Trophoblast cell (in vitro differentiated cells and primary cell): ENCODE results near the gene GJB4.

Source experiments
- DNase-seq, 2 donors: peaks; one replicate each; pipeline ENCODE4 v3.0.0-alpha.2; 2016
- H2AFZ ChIP-seq: 2 replicates; pipeline ENCODE4 v1.6.1; 2013; ENCODE audit warnings: low read length, moderate library complexity, mild to moderate bottlenecking; ENCODE audit not compliant: insufficient read depth, poor library complexity
- H2AK5ac ChIP-seq: 2 replicates; pipeline ENCODE4 v1.6.1; 2013; ENCODE audit warnings: mild to moderate bottlenecking, low read length
- H2BK120ac ChIP-seq: 2 replicates; pipeline ENCODE4 v1.6.1; 2013; ENCODE audit warnings: low read length, mild to moderate bottlenecking, moderate library complexity; ENCODE audit not compliant: insufficient read depth, poor library complexity
- H2BK12ac ChIP-seq: 2 replicates; pipeline ENCODE4 v1.6.1; 2013; ENCODE audit warnings: mild to moderate bottlenecking, low read length, moderate library complexity
- H2BK5ac ChIP-seq: 2 replicates; pipeline ENCODE4 v1.6.1; 2013; ENCODE audit warnings: low read length, low read depth, moderate library complexity, mild to moderate bottlenecking; ENCODE audit not compliant: poor library complexity
- H3K14ac ChIP-seq: 2 replicates; pipeline ENCODE4 v1.6.1; 2013; ENCODE audit warnings: mild to moderate bottlenecking, low read length
- H3K18ac ChIP-seq: 2 replicates; pipeline ENCODE4 v1.6.1; 2013; ENCODE audit warnings: mild to moderate bottlenecking, low read length
- H3K23ac ChIP-seq: 2 replicates; pipeline ENCODE4 v1.6.1; 2013; ENCODE audit warnings: low read length
- H3K27ac ChIP-seq: 2 replicates; pipeline ENCODE4 v1.5.1; 2013; ENCODE audit warnings: low read depth, mild to moderate bottlenecking, inconsistent platforms, low read length, moderate library complexity
- H3K27me3 ChIP-seq: 2 replicates; pipeline ENCODE4 v1.6.1; 2013; ENCODE audit warnings: inconsistent platforms, mild to moderate bottlenecking, low read length, moderate library complexity; ENCODE audit not compliant: insufficient read depth
- H3K36me3 ChIP-seq, 2 experiments: 1 replicate in 1 of 2; 2 replicates in 1 of 2; pipeline ENCODE4 v1.6.1; 2013; ENCODE audit warnings: low read length in 2 of 2, mild to moderate bottlenecking in 2 of 2, moderate library complexity in 1 of 2; ENCODE audit not compliant: insufficient read depth in 2 of 2, control insufficient read depth in 1 of 2
- H3K4ac ChIP-seq: 2 replicates; pipeline ENCODE4 v1.6.1; 2013; ENCODE audit warnings: low read depth, mild to moderate bottlenecking, low read length, moderate library complexity
- H3K4me1 ChIP-seq, 2 experiments: 1 replicate in 1 of 2; 2 replicates in 1 of 2; pipeline ENCODE4 v1.6.1; 2013; ENCODE audit warnings: low read length in 2 of 2, mild to moderate bottlenecking in 2 of 2, moderate library complexity in 1 of 2; ENCODE audit not compliant: insufficient read depth in 2 of 2, control insufficient read depth in 1 of 2
- H3K4me2 ChIP-seq: 2 replicates; pipeline ENCODE4 v1.6.1; 2013; ENCODE audit warnings: inconsistent platforms, mild to moderate bottlenecking, low read length, moderate library complexity
- H3K4me3 ChIP-seq: 2 replicates; pipeline ENCODE4 v1.5.1; 2013; ENCODE audit warnings: mild to moderate bottlenecking, low read depth, low read length, inconsistent platforms
- H3K79me1 ChIP-seq: one replicate; pipeline ENCODE4 v1.6.1; 2013; ENCODE audit warnings: low read length
- H3K79me2 ChIP-seq: 2 replicates; pipeline ENCODE4 v1.6.1; 2013; ENCODE audit warnings: low read length, mild to moderate bottlenecking; ENCODE audit not compliant: control insufficient read depth, insufficient read depth, poor library complexity
- H3K9ac ChIP-seq: 2 replicates; pipeline ENCODE4 v1.6.1; 2013; ENCODE audit warnings: mild to moderate bottlenecking, low read length
- H3K9me3 ChIP-seq: 2 replicates; pipeline ENCODE4 v1.6.1; 2013; ENCODE audit warnings: low read depth, mild to moderate bottlenecking, control low read depth, inconsistent platforms, low read length; ENCODE audit not compliant: insufficient read depth
- H4K12ac ChIP-seq: 2 replicates; pipeline ENCODE4 v1.6.1; 2013; ENCODE audit warnings: low read depth, mild to moderate bottlenecking, low read length, moderate library complexity
- H4K8ac ChIP-seq: 2 replicates; pipeline ENCODE4 v1.6.1; 2013; ENCODE audit warnings: low read depth, mild to moderate bottlenecking, low read length, moderate library complexity
- H4K91ac ChIP-seq: one replicate; pipeline ENCODE4 v1.6.1; 2013; ENCODE audit warnings: low read depth, mild to moderate bottlenecking, low read length, moderate library complexity
- WGBS: extraction: QIAGEN DNeasy Blood & Tissue Kit; methylation state at CpG from one replicate; pipeline ENCODE4 v1.1.7; 2013; ENCODE audit warnings: missing lambda C conversion rate; ENCODE audit not compliant: insufficient read length, insufficient coverage; ENCODE audit errors: extremely low coverage; 5-methylcytosine and 5-hydroxymethylcytosine counted together

GJB4 gene

GRCh38 chr1:34757386-34757785 lies 2.2 kb upstream of the GJB4 start:
- DNase-seq = no peak
- Histone ChIP-seq H2BK120ac (no peak overlapping the region), H2BK5ac (no peak overlapping the region), H3K4ac (no peak overlapping the region), H3K27ac (no peak overlapping the region), H3K9me3 (peaks cover 10% of the 10 kb centered on the region), H2AK5ac (no peak overlapping the region), H4K12ac (no peak overlapping the region), H4K91ac (no peak overlapping the region), H3K14ac (no peak overlapping the region), H3K4me1 (peaks cover 0 to 3% of the 10 kb centered on the region in 2 experiments), H4K8ac (no peak overlapping the region), H3K4me2 (no peak overlapping the region), H3K27me3 (no peaks in the 10 kb centered on the region), H3K36me3 (no peaks in the 10 kb centered on the region), H3K79me1 (no peaks in the 10 kb centered on the region), H3K79me2 (no peaks in the 10 kb centered on the region), H3K9ac (no peak overlapping the region), H3K4me3 (no peak overlapping the region), H2BK12ac (no peak overlapping the region), H2AFZ (no peak overlapping the region), H3K23ac (no peak overlapping the region), H3K18ac (no peak overlapping the region)
- WGBS = no CpG with 5 or more reads among the region's 21 CpGs

GRCh38 chr1:34758751-34759150 lies 789 bp upstream of the GJB4 start:
- Histone ChIP-seq H3K4me1 (peaks cover 10 to 12% of the 10 kb centered on the region in 2 experiments), H3K4me3 (no peak overlapping the region), H3K4me2 (no peak overlapping the region), H2BK12ac (no peak overlapping the region), H3K9me3 (peaks cover 10% of the 10 kb centered on the region), H2AK5ac (no peak overlapping the region), H3K23ac (no peak overlapping the region), H3K36me3 (no peaks in the 10 kb centered on the region), H4K12ac (no peak overlapping the region), H2AFZ (no peak overlapping the region), H3K14ac (no peak overlapping the region), H2BK5ac (no peak overlapping the region), H3K27ac (no peak overlapping the region), H3K79me2 (no peaks in the 10 kb centered on the region), H4K8ac (no peak overlapping the region), H3K9ac (no peak overlapping the region), H4K91ac (no peak overlapping the region), H3K4ac (no peak overlapping the region), H2BK120ac (no peak overlapping the region), H3K27me3 (no peaks in the 10 kb centered on the region), H3K79me1 (peaks cover 2% of the 10 kb centered on the region), H3K18ac (no peak overlapping the region)
- no peak for DNase-seq
- no CpG with 5 or more reads among the region's 4 CpGs for WGBS

DNA sequence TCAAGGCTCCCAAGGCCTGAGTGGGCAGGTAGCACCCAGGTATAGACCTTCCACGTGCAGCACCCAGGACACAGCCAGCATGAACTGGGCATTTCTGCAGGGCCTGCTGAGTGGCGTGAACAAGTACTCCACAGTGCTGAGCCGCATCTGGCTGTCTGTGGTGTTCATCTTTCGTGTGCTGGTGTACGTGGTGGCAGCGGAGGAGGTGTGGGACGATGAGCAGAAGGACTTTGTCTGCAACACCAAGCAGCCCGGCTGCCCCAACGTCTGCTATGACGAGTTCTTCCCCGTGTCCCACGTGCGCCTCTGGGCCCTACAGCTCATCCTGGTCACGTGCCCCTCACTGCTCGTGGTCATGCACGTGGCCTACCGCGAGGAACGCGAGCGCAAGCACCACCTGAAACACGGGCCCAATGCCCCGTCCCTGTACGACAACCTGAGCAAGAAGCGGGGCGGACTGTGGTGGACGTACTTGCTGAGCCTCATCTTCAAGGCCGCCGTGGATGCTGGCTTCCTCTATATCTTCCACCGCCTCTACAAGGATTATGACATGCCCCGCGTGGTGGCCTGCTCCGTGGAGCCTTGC lies 1.7 kb downstream of the GJB4 start:
- no peak overlapping the region for H3K23ac ChIP-seq
- H3K4me2 ChIP-seq = no peak overlapping the region
- no peak overlapping the region for H4K91ac ChIP-seq
- no peaks in the 10 kb centered on the region for H3K36me3 ChIP-seq
- no peaks in the 10 kb centered on the region for H3K27me3 ChIP-seq
- H3K4ac ChIP-seq = no peak overlapping the region
- no peak overlapping the region for H2BK12ac ChIP-seq
- H3K9ac ChIP-seq = no peak overlapping the region
- no peak overlapping the region for H3K4me3 ChIP-seq
- H3K18ac ChIP-seq = no peak overlapping the region
- H3K79me1 ChIP-seq = peaks cover 2% of the 10 kb centered on the region
- DNase-seq = no peak
- H3K14ac ChIP-seq = no peak overlapping the region
- no CpG with 5 or more reads among the region's 33 CpGs for WGBS
- H4K12ac ChIP-seq = no peak overlapping the region
- H3K27ac ChIP-seq = no peak overlapping the region
- no peak overlapping the region for H2AFZ ChIP-seq
- H3K9me3 ChIP-seq = peaks cover 10% of the 10 kb centered on the region
- no peak overlapping the region for H2AK5ac ChIP-seq
- H3K79me2 ChIP-seq = no peaks in the 10 kb centered on the region
- no peak overlapping the region for H2BK5ac ChIP-seq
- H2BK120ac ChIP-seq = no peak overlapping the region
- H3K4me1 ChIP-seq = peaks cover 13 to 14% of the 10 kb centered on the region in 2 experiments
- no peak overlapping the region for H4K8ac ChIP-seq

DNA sequence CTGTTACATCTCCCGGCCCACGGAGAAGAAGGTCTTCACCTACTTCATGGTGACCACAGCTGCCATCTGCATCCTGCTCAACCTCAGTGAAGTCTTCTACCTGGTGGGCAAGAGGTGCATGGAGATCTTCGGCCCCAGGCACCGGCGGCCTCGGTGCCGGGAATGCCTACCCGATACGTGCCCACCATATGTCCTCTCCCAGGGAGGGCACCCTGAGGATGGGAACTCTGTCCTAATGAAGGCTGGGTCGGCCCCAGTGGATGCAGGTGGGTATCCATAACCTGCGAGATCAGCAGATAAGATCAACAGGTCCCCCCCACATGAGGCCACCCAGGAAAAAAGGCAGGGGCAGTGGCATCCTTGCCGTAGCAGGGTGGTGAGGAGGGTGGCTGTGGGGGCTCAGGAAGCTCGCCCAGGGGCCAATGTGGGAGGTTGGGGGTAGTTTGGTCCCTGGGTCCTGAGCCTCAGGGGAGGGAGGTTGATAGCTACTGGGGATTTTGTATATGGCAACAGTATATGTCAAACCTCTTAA lies 2.3 kb downstream of the GJB4 start:
- Histone ChIP-seq H3K14ac (no peak overlapping the region), H3K23ac (no peak overlapping the region), H3K9me3 (peaks cover 10% of the 10 kb centered on the region), H4K12ac (no peak overlapping the region), H2AFZ (no peak overlapping the region), H3K79me2 (no peaks in the 10 kb centered on the region), H3K27me3 (no peaks in the 10 kb centered on the region), H2BK5ac (no peak overlapping the region), H3K4me3 (no peak overlapping the region), H3K18ac (no peak overlapping the region), H3K4ac (no peak overlapping the region), H3K9ac (no peak overlapping the region), H2AK5ac (no peak overlapping the region), H4K91ac (no peak overlapping the region), H2BK12ac (no peak overlapping the region), H4K8ac (no peak overlapping the region), H3K4me1 (peaks cover 13 to 14% of the 10 kb centered on the region in 2 experiments), H3K4me2 (no peak overlapping the region), H3K27ac (no peak overlapping the region), H2BK120ac (no peak overlapping the region), H3K79me1 (peaks cover 2% of the 10 kb centered on the region), H3K36me3 (no peaks in the 10 kb centered on the region)
- DNase-seq = no peak
- WGBS = no CpG with 5 or more reads among the region's 13 CpGs
